ENCODE results near the gene SRSF3. TPM values are rescaled to one million over a fixed set of nuclear protein-coding genes. Genes with fewer than 3 reads are reported as not detected.
"Not testable (repeated sequence)": the region's sequence is repeated elsewhere in the genome, so short reads cannot be mapped to it uniquely, and the experiment has no call there.

SRSF3 gene
- total RNA-seq, 1 donor from 2014 or later: 123 TPM

DNA sequence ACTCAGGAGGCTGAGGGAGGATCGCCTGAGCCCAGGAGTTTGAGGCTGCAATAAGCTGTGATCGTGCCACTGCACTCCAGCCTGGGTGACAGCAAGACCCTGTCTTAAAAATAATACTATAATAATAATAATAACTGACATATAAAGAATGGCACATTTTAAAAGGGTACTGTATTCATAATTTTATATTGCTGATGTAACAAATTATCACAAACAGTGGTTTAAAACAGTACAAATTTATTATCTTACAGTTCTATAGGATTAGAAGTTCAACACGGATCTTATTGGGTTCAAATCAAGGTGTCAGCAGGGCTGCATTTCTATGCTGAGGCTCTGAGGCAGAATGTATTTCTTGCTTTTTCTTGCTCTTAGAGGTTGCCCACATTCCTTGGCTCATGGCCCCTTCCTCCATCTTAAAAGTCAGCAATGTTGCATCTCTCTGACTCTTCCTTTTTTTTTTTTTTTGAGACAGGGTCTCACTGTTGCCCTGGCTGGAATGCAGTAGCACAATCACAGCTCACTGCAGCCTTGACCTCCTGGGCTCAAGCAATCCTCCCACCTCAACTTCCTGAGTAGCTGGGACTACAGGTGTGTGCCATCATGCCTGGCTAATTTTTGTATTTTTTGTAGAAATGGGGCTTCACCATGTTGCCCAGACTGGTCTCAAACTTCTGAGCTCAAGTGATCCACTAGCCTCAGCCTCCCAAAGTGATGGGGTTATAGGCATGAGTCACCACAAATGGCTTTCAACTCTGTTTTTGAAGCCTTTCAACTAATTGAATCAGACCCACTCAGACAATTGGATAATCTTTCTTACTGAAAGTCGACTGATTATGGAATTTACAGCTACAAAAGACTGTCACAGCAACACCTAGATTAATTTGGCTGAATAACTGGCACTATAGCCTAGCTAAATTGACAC, 22.8 kb upstream of the SRSF3 start:
- intact Hi-C loops (cut with micrococcal nuclease): no loop called here
- no peak for DNase-seq
- ATAC-seq: no peak

DNA sequence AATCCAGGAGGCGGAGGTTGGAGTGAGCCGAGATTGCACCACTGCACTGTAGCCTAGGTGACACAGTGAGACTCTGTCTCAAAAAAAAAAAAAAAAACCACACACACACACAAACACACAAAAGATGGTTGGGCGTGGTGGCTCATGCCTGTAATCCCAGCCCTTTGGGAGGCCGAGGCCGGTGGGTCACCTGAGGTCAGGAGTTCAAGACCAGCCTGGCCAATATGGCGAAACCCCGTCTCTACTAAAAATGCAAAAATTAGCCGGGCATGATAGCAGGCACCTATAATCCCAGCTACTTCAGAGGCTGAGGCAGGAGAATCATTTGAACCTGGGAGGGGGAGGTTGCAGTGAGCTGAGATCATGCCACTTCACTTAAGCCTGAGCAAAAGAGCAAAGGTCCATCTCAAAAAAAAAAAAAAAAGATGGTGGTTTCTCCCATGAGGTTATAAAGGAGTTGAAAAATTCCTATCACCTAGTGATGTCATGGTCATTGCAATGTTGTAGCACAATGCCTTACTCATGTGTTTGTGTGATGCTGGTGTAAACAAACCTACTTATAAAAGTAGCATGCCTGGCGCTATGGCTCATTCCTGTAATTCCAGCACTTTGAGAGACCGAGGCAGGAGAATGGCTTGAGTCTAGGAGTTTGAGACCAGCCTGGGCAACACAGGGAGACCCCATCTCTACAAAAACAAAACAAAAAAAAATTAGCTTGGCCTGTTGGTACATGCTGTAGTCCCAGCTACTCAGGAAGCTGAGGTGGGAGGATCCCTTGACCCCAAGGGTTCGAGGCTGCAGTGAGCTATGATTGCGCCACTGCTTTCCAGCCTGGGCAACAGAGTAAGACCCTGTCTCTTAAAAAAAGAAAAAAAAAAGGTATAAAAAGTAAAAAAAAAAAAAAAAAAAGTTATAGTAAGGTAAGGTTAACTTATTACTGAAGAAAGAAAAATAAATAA, 21.5 kb upstream of the SRSF3 start:
- DNase-seq; ATAC-seq; intact Hi-C loops (cut with micrococcal nuclease): not testable (repeated sequence)

DNA sequence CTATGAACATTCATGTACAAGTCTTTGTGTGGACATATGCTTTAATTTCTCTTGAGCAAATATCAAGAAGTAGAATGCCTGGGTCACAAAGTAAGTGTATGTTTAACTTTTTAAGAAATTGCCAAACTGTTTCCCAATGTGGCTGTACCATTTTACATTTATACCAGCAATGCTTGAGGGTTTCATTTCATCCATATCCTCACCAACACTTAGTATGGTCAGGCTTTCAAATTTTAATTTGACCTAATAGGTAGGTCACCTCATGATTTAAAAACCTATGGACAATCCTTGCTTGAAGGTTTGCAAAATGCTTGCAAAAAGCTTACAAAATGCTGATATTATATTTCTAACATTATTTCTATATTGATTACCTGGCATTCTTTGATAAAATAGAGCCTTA, 19.5 kb upstream of the SRSF3 start:
- ATAC-seq: no peak
- DNase-seq: no peak
- intact Hi-C loops (cut with micrococcal nuclease): no loop called here

DNA sequence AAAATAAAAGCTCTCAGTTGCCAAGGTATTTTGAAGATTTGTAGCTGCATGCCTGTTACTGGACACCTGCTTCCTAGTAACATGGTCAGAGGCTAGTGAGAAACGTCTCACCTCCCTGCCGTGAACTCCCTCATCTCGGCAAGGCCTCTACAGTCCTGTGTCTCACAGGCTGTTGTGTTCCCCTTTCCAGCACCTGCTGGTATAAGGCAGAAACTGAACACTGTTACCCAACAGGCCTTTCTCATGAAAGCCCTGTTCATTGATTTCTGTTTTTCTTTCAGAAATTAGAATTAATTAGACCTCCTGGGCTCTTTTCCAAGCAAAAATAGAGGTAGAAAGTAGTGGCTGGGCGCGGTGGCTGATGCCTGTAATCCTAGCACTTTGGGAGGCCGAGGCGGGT, 17.6 kb upstream of the SRSF3 start:
- ATAC-seq: no peak
- DNase-seq: no peak
- intact Hi-C loops (cut with micrococcal nuclease): no loop called here

DNA sequence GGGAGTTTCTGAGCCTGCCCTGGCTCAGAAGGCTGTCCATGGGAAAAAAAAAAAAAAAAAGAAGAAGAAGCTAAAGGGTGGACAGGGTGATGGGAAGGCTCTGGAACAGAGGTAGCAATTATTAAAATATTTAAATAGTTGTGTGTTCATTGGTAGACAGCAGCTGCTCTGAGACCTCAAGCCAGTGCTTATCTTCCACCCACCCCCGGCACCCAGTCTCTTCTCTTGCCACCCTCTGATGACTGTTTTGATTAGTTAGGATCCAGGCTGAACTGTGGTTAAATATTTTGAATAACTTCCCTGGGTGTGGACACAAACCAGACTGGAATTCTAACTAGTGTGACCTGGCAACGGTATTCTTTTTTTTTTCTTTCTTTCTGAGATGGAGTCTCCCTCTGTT, 16.9 kb upstream of the SRSF3 start:
- DNase-seq (no peak), ATAC-seq (no peak)
- intact Hi-C loops (cut with micrococcal nuclease): no loop called here

DNA sequence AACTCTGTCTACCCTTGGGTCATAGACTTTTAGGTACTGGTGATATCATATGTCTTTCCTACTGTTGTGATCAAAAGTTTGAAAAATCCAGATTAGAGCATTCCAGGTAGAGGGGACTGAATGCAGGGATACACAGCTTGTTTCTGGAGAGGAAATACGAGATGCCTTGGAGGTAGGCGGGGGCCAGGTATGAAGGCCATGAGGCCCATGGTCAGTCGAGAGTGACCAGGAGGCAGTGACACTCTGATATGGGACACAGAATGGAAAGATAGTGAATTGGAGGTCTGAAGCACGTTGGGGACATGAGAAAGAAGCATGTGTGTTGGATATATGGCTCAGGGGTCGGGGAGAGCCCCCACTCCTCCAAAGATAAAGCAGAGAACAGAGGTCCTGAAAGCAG, 16.1 kb upstream of the SRSF3 start:
- intact Hi-C loops (cut with micrococcal nuclease): no loop called here
- no peak for DNase-seq
- no peak for ATAC-seq

DNA sequence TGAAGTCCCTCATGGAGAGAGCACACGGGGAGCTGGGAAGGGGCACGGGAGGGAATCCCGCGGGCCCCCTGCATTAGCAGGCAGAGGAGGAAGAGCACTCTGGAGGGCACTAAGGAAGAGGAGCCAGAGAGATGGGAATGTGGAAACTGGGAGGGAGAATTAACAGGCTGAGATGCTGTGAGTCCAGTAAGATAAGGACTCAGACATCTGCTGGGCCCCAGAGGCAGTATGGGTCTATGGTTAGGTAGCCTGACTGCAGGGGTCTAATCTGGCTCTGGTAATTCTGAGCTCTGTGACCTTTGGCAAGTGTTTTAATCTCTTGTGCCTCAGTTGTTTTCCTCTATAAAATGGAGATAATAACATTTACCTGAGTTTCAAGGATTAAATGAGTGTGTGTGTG, 15.7 kb upstream of the SRSF3 start:
- ATAC-seq: no peak
- intact Hi-C loops (cut with micrococcal nuclease): no loop called here

DNA sequence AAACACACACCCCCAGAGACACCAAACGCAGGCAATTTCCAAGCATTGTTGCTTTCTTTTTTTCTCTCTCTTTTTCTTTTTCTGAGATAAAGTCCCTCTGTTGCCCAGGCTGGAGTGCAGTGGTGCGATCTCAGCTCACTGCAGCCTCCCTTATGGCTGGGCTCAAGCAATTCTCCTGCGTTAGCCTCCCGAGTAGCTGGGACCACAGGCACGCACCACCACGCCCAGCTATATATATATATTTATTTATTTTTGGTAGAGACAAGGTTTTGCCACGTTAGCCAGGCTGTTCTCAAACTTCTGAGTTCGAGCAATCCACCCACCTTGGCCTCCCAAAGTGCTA, 14.0 kb upstream of the SRSF3 start:
- intact Hi-C loops (cut with micrococcal nuclease): no loop called here
- DNase-seq (no peak), ATAC-seq (no peak)

More for the DNA sequence above, 15.7 kb upstream of the SRSF3 start:
- DNase-seq: no peak

DNA sequence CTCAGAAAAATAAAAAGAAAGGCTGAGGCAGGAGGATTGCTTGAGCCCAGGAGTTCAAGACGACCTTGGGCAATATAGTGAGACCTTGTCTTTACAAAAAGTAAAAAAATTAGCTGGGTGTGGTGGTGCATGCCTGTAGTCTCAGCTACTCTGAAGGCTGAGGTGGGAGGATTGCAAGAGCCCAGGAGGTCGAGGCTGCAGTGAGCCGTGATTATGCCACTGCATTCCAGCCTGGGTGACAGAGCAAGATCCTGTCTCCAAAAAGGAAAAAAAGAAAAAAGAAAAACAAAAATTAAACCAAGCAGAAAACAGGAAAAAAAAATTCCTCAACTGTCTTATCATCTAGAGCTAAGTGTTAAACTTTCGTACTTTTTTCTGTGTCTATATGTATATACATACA, 12.4 kb upstream of the SRSF3 start:
- ATAC-seq (no peak), DNase-seq (no peak)
- intact Hi-C loops (cut with micrococcal nuclease): no loop called here

DNA sequence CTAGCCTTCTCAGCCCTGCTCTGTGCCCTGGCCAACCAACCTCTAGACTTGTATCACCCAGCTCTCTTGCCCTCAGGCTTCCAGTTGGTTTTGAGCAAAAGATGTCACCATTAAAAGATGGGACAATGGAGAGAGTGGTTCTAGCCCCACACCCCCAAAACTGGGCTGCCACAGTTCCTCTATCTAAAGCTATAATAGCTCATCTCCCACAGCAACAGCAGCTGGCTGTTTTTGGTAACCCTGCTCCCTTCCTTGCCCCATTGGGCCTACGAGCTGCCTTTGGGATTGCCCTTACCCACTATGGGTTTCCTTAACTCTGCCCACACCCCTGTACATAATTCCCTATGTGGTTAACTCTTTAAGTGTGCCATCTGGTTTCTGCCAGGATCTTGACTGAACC, 7.6 kb upstream of the SRSF3 start:
- ATAC-seq (no peak), DNase-seq (no peak)
- intact Hi-C loops (cut with micrococcal nuclease): no loop called here

DNA sequence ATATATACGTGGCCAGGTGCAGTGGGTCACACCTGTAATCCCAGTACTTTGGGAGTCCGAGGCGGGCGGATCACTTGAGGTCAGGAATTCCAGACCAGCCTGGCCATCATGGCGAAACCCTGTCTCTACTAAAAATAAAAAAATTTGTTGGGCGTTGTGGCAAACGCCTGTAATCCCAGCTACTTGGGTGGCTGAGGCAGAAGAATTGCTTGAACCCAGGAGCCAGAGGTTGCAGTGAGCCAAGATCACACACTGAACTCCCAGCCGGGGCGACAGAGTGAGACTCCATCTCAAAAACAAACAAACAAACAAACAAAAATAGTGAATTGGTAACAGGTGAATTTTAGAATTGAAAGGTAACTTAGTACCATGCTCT, 5.1 kb upstream of the SRSF3 start:
- intact Hi-C loops (cut with micrococcal nuclease); DNase-seq; ATAC-seq: not testable (repeated sequence)

DNA sequence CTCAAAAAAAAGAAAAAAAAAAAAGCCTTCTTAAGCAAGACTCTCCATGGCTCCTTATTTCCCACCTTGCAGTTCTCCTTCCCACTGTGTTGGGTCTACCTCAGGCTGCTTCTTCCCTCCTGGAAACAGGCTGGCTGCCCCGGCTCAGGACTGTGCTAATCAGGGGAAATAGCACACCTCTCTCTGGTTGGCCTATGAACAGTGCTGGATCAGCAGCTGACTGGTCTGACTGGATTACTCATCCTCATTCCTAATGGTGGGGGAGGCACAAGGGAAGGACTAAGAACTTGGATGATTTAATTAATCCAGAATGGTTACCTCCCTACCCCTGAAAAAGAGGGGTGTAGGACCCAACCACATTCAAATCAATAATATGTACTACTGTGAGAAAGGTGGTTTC, 3.9 kb upstream of the SRSF3 start:
- intact Hi-C loops (cut with micrococcal nuclease): loop anchor here (10.0 kb wide), 1 partner anchor 45 kb away; the partner anchor contains the start of gene STK38
- ATAC-seq (no peak), DNase-seq (no peak)

DNA sequence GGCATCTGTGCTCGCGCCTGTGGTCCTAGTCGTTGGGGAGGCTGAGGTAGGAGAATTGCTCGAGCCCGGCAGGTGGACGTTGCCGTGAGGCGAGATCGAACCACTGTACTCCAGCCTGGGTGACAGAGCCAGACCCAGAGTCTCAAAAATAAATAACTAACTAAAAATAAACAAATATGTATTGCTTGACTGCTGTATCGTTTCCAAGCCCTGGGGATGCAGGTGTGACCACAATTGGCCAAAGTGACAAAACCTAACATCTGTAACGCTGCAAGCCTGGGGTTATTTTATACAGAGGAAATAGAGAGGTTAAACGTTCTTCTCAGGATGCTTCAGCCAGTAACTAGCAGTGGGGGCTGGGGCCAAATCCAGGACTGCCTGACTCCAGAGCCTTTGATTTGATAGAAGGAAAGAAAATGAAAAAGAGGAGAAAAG, 1.9 kb upstream of the SRSF3 start:
- ATAC-seq: no peak
- intact Hi-C loops (cut with micrococcal nuclease): loop anchor here (10.0 kb wide), 1 partner anchor 47 kb away; the partner anchor contains the start of gene STK38

DNA sequence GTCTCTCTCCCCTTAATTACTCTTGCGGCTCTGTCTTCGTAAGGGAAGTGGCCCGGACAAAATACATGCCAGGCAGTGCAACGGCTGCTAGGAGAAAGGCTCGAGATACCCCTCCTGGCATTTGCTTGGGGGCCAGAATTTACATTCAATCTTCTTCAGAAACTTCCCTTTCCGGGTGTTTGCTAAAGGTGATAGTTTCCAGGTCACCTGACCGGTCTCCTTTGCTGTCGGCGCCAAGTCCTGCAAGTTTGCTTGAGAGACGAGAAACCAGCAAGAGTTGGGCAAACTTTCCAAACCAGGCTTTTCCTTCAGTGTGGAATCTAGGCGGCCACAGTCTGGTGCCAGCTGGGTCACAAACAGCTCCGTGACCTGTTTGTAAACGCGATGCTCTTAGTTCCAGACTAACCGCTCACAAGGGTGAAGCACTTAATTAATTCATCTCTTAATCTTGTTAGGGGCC, 563 bp upstream of the SRSF3 start:
- DNase-seq (peak; percentile 41), ATAC-seq (peak; percentile 33)
- intact Hi-C loops (cut with micrococcal nuclease): loop anchor here (10.0 kb wide), 1 partner anchor 49 kb away; the partner anchor contains the start of gene STK38

More for the DNA sequence above, 1.9 kb upstream of the SRSF3 start:
- no peak for DNase-seq

DNA sequence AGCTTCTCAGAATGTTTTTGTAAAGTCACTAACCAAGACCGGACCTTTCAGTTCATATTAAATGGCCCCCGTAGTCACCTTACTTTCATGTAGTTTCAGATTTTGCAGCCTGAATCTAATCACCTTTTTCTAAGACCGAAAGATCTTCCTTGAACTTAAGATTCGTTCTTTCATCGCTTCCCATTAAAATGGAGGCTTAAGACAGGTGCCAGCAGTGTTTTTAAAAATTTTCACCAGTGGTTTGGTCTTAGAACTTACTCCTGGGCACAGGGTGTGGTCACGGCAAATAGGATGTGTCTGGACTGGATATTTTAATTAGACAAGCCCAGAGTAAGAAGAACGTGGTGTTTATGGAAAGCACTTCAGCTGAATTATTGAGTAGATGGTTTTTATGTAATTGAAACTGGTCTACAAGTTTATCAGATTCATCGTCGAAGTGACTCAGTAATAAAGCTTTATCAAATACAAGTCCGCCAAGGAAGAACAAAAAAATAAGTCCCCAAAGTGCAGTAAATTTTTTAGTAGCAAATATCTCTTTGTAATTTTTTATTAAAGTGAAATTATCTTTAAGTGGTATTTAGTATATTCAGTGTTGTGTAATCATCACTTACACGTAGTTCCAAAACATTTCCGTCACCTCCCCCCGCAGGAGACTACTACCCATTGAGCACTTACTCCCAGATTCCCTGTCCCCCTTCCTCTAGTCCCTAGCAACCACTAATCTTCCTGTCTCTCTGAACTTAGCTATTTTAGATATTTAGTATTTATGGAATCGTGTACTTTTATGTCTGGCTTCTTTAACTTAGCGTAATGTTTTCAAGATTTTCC, 868 bp downstream of the SRSF3 start:
- intact Hi-C loops (cut with micrococcal nuclease): loop anchor here (10.0 kb wide), 1 partner anchor 50 kb away; the partner anchor contains the start of gene STK38
- ATAC-seq (peak; percentile 50), DNase-seq (no peak)

DNA sequence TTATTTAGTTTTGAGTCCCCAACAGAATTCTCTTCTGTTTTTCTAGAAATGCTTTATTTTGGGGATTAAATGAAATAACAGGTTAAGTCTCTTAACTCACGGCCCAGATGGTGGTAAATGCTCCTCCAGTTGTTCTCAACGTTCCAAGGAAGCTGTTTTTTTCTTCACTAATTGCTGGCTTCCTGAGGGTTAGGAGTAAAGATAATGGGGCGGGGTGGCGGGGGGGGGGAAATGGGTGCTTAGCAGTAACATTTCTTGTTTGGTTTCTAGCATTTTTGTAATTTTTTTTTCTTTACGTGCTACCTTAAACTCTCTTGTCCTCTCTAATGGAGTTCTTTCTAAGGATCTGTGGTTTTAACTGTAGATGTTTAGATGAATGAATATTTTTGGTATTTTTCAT, 2.2 kb downstream of the SRSF3 start:
- intact Hi-C loops (cut with micrococcal nuclease): loop anchor here (10.0 kb wide), 1 partner anchor 52 kb away; the partner anchor contains the start of gene STK38
- DNase-seq: no peak
- ATAC-seq: no peak

DNA sequence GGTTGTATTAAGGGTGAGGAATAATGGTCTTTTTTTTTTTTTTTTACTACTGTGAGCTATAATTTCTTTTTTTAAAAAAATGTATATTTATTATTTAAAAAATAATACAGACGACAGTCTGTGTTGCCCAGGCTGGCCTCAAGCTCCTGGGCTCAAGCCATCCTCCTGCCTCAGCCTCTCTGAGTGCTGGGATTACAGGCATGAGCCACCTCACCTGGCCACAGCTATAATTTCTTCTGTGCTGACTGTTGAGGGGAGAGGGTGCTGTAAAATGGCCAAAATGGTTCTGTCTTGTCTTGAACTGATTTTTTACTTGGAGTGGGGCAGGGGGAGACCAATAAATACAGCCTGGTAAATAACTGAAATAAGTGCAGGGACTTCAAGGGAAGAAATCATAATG, 3.6 kb downstream of the SRSF3 start:
- no peak for DNase-seq
- ATAC-seq: no peak
- intact Hi-C loops (cut with micrococcal nuclease): loop anchor here (10.0 kb wide), 1 partner anchor 53 kb away; the partner anchor contains the start of gene STK38

DNA sequence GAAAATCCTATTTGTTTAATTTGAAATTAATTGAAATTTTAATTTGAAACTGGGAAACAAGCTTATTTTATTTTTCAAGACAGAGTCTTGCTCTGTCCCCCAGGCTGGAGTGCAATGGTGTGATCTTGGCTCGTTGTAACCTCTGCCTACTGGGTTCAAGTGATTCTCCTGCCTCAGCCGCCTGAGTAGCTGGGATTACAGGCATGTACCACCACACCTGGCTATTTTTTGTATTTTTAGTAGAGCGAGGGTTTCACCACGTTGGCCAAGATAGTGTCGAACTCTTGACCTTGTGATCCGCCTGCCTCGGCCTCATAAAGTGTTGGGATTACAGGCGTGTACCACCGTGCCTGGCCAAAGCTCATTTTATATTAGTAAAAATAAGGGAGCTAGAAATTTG, 4.2 kb downstream of the SRSF3 start:
- ATAC-seq (no peak), DNase-seq (no peak)
- intact Hi-C loops (cut with micrococcal nuclease): loop anchor here (10.0 kb wide), 1 partner anchor 54 kb away; the partner anchor contains the start of gene STK38

Data from left ventricle myocardium superior (tissue), 1 donor.